Progenitor cell of endocrine pancreas (in vitro differentiated cells): Measurements from ENCODE around the gene SMIM36. TPM values are rescaled to one million over a fixed set of nuclear protein-coding genes. Genes with fewer than 3 reads are reported as not detected.

ENCODE experiments used
- DNase-seq: peaks from one replicate; pipeline ENCODE4 v3.0.0; 2021; ENCODE audit warnings: low spot score; ENCODE audit not compliant: unreplicated experiment
- H3K27ac Mint-ChIP-seq: 2 replicates; pipeline ENCODE4 v1.8.0; 2021; ENCODE audit warnings: mild to moderate bottlenecking, moderate library complexity, mixed read lengths
- H3K27me3 Mint-ChIP-seq: 2 replicates; pipeline ENCODE4 v1.8.0; 2021; ENCODE audit warnings: mixed read lengths
- H3K36me3 Mint-ChIP-seq: 2 replicates; pipeline ENCODE4 v1.8.0; 2022; ENCODE audit warnings: mixed read lengths; ENCODE audit not compliant: insufficient read depth
- H3K4me1 Mint-ChIP-seq: 2 replicates; pipeline ENCODE4 v1.8.0; 2021; ENCODE audit warnings: low read depth, mixed read lengths
- H3K4me3 Mint-ChIP-seq: 2 replicates; pipeline ENCODE4 v1.8.0; 2021; ENCODE audit warnings: low read depth, mild to moderate bottlenecking, moderate library complexity, mixed read lengths
- H3K9me3 Mint-ChIP-seq: 2 replicates; pipeline ENCODE4 v1.8.0; 2021; ENCODE audit warnings: low read depth, mixed read lengths
- total RNA-seq: library from RNA; stranded (reverse); gene quantifications from 2 replicates; pipeline ENCODE4 v1.2.1, GENCODE V29; 2021
- TF ChIP-seq, protein P1 (sequence below): fragments of 200-600 bp; sonication (generic); IDR thresholded peaks from one replicate; pipeline ENCODE4 v1.5.0; 2021; ENCODE audit warnings: antibody characterized with exemption, mild to moderate bottlenecking; ENCODE audit not compliant: unreplicated experiment

Gene SMIM36
- total RNA-seq, 1 donor from 2014 or later: not detected

- Mint-ChIP-seq H3K36me3 (peaks cover 20% of the 10 kb centered on the region), H3K4me3 (peak within 1 kb of the TSS; percentile 89), H3K27ac (peak within 1 kb of the TSS; percentile 92), H3K27me3 (peaks cover 14% of the 10 kb centered on the region), H3K4me1 (peaks cover 14% of the 10 kb centered on the region), H3K9me3 (peaks cover 13% of the 10 kb centered on the region)
- DNase-seq: no peak
- TF ChIP-seq, protein P1, sequence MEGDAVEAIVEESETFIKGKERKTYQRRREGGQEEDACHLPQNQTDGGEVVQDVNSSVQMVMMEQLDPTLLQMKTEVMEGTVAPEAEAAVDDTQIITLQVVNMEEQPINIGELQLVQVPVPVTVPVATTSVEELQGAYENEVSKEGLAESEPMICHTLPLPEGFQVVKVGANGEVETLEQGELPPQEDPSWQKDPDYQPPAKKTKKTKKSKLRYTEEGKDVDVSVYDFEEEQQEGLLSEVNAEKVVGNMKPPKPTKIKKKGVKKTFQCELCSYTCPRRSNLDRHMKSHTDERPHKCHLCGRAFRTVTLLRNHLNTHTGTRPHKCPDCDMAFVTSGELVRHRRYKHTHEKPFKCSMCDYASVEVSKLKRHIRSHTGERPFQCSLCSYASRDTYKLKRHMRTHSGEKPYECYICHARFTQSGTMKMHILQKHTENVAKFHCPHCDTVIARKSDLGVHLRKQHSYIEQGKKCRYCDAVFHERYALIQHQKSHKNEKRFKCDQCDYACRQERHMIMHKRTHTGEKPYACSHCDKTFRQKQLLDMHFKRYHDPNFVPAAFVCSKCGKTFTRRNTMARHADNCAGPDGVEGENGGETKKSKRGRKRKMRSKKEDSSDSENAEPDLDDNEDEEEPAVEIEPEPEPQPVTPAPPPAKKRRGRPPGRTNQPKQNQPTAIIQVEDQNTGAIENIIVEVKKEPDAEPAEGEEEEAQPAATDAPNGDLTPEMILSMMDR: no peak
Observed at GRCh38 chr17:55421179-55421934, 89.9 kb downstream of the SMIM36 start, which contains the start of gene MMD. Gene MMD, minus strand, starts transcription at chr17:55421835. Its CDS starts 140 bp downstream, at chr17:55421695.

GRCh38 chr17:55420776-55421178 lies 90.5 kb downstream of the SMIM36 start:
- TF ChIP-seq, protein P1: no peak
- peak; percentile 10 for DNase-seq
- Mint-ChIP-seq H3K27me3 (peaks cover 13% of the 10 kb centered on the region), H3K36me3 (peaks cover 20% of the 10 kb centered on the region), H3K27ac (peak overlapping the region; percentile 92), H3K4me1 (peaks cover 14% of the 10 kb centered on the region), H3K9me3 (peaks cover 13% of the 10 kb centered on the region), H3K4me3 (peak overlapping the region; percentile 89)

GRCh38 chr17:55420067-55420775 lies 91.0 kb downstream of the SMIM36 start:
- Mint-ChIP-seq H3K27ac (peak overlapping the region; percentile 92), H3K9me3 (peaks cover 13% of the 10 kb centered on the region), H3K4me3 (peak overlapping the region; percentile 89), H3K36me3 (peaks cover 20% of the 10 kb centered on the region), H3K27me3 (peaks cover 10% of the 10 kb centered on the region), H3K4me1 (peaks cover 14% of the 10 kb centered on the region)
- no peak for DNase-seq
- TF ChIP-seq, protein P1: no peak

DNA sequence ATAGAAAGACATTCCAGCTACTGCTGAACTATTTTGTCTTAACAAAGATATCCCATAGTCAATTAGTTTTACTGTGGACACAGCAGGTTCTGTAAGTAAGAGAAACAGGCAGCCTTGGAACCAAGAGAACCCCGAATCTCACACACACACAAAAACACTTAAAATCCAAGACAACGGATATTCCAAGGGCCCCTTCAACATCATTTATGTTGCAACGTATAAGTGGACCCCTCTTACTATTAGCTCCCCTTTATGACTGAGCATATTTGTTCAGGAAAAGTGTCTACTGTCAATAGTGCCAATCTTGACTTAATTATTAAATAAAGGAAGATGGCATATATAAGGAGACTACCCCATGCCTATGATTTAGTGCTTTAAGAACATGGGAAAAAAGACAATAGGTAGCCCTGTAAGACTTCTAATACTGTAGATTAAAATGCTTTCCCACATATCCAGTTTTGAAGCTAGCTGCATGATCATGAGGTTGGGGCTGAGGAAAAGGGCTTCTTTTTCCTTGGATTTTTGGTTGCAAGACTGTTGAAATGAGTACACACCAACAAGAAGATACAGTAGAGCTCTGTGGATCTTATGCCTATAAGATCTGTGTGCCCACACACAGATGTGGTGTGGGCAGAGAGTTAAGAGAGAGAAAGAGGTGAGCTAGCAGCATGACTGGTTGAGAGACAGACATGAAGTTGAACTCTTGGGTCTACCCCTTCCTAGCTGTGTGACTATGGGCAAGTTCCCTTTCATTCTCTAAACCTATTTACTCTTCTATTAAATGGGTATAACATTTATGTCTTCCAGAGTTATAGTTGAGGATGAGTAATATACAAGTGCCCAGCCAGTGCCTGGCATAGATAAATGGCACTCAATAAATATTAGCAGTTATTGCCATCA lies 92.6 kb downstream of the SMIM36 start:
- H3K27ac Mint-ChIP-seq: no peak overlapping the region
- peaks cover 2% of the 10 kb centered on the region for H3K27me3 Mint-ChIP-seq
- peaks cover 19% of the 10 kb centered on the region for H3K4me1 Mint-ChIP-seq
- H3K9me3 Mint-ChIP-seq: peaks cover 13% of the 10 kb centered on the region
- DNase-seq: no peak
- TF ChIP-seq, protein P1: no peak
- peak overlapping the region; percentile 19 for H3K4me3 Mint-ChIP-seq
- H3K36me3 Mint-ChIP-seq: peaks cover 22% of the 10 kb centered on the region
